Gastroesophageal sphincter (tissue), 3 donors: Measurements from ENCODE around the gene CSTB.

Experiments
- EP300 ChIP-seq: sonication (generic); formaldehyde crosslinking; IDR thresholded peaks from one replicate; pipeline ENCODE4 v1.6.1; 2017; ENCODE audit warnings: antibody characterized with exemption, mild to moderate bottlenecking
- POLR2A ChIP-seq, 2 donors: fragments of 450-650 bp; IDR thresholded peaks; one replicate each; pipeline ENCODE4 v1.6.1; 2017; ENCODE audit warnings: antibody characterized with exemption in 2 of 2, mild to moderate bottlenecking in 2 of 2, moderate library complexity in 1 of 2
- POLR2AphosphoS5 ChIP-seq: sonication (generic); formaldehyde crosslinking; IDR thresholded peaks from one replicate; pipeline ENCODE4 v1.6.1; 2017; ENCODE audit warnings: antibody characterized with exemption
- TF ChIP-seq, protein P1 (sequence below), 4 experiments: fragments of 200-600 bp in 2 of 4; fragments of 450-650 bp in 2 of 4; sonication (generic) in 1 of 4; IDR thresholded peaks; one replicate each; pipeline ENCODE4 v1.5.1; 2017 to 2019; ENCODE audit warnings: antibody characterized with exemption in 4 of 4, mild to moderate bottlenecking in 2 of 4, moderate library complexity in 2 of 4

GRCh38 chr21:43777953-43778352 is 1.8 kb upstream of the CSTB start:
- no peak for TF ChIP-seq POLR2AphosphoS5
- TF ChIP-seq, protein P1, sequence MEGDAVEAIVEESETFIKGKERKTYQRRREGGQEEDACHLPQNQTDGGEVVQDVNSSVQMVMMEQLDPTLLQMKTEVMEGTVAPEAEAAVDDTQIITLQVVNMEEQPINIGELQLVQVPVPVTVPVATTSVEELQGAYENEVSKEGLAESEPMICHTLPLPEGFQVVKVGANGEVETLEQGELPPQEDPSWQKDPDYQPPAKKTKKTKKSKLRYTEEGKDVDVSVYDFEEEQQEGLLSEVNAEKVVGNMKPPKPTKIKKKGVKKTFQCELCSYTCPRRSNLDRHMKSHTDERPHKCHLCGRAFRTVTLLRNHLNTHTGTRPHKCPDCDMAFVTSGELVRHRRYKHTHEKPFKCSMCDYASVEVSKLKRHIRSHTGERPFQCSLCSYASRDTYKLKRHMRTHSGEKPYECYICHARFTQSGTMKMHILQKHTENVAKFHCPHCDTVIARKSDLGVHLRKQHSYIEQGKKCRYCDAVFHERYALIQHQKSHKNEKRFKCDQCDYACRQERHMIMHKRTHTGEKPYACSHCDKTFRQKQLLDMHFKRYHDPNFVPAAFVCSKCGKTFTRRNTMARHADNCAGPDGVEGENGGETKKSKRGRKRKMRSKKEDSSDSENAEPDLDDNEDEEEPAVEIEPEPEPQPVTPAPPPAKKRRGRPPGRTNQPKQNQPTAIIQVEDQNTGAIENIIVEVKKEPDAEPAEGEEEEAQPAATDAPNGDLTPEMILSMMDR (IDR thresholded peaks at IDR 0.05) = no peak
- TF ChIP-seq POLR2A (IDR thresholded peaks at IDR 0.05) = no peak
- no peak for TF ChIP-seq EP300
